ENCODE results near the gene EIF4G3. TPM values are rescaled to one million over a fixed set of nuclear protein-coding genes. Genes with fewer than 3 reads are reported as not detected.

The EIF4G3 gene
- total RNA-seq, 4 donors from 2014 or later: 48.6 to 73.6 (median 57.9) TPM

DNA sequence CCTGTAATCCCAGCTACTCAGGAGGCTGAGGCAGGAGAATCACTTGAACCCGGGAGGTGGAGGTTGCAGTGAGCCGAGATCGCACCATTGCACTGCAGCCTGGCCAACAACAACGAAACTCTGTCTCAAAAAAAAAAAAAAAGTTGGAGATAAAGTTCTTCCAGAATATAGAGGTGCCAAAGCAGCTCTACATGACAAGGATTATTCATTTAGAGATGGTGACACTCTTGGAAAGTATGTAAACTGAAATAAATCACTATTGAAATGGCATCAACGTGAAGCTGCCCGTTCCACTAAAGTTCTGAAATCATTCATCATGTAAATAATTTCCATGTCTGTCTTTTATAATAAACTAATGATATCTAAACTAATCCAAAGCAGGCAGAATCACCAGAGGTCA lies 14.9 kb downstream of the EIF4G3 start:
- 21 to 31% methylated on average over 2 of the region's 6 CpGs for WGBS, 2 donors (ENCODE audit: low coverage in 1 of 2)
- TF ChIP-seq, protein P1, sequence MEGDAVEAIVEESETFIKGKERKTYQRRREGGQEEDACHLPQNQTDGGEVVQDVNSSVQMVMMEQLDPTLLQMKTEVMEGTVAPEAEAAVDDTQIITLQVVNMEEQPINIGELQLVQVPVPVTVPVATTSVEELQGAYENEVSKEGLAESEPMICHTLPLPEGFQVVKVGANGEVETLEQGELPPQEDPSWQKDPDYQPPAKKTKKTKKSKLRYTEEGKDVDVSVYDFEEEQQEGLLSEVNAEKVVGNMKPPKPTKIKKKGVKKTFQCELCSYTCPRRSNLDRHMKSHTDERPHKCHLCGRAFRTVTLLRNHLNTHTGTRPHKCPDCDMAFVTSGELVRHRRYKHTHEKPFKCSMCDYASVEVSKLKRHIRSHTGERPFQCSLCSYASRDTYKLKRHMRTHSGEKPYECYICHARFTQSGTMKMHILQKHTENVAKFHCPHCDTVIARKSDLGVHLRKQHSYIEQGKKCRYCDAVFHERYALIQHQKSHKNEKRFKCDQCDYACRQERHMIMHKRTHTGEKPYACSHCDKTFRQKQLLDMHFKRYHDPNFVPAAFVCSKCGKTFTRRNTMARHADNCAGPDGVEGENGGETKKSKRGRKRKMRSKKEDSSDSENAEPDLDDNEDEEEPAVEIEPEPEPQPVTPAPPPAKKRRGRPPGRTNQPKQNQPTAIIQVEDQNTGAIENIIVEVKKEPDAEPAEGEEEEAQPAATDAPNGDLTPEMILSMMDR (IDR thresholded peaks at IDR 0.05): no peak
- TF ChIP-seq POLR2AphosphoS5 (IDR thresholded peaks at IDR 0.05) (no peak), EP300 (IDR thresholded peaks at IDR 0.05) (no peak), POLR2A (IDR thresholded peaks at IDR 0.05) (no peak)
- H3K4me3 ChIP-seq: no peak overlapping the region
- no peaks in the 10 kb centered on the region for H3K9me3 ChIP-seq
- peaks cover 0 to 25% of the 10 kb centered on the region in 2 donors for H3K36me3 ChIP-seq
- ATAC-seq: no peak
- no peak overlapping the region for H3K27ac ChIP-seq
- peaks cover 0 to 47% (median 5%) of the 10 kb centered on the region in 3 donors for H3K4me1 ChIP-seq
- H3K27me3 ChIP-seq: no peaks in the 10 kb centered on the region

DNA sequence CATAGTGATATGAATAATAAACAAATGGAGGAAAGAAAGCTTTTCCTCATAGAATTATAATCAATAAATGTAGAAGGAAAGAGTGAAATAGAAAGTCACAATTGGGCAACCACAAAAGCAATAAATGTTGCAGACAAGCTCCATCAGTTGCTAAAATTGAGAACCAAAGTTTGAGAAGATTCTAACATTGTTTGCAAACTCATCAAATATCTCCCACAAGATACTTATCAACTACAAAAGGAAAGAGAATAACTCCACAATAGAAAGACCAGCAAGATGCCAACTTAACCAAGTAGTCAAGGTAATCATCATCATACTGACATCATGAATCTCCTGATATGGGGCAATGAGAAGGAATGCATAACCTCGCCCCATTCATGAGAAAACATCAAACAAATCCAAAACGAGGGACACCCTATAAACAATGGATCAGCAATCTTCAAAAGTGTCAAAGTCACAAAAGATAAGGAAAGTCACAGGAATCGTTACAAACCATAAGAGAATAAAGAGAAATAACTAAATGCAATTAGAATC lies 16.4 kb downstream of the EIF4G3 start:
- Histone ChIP-seq H3K9me3 (no peaks in the 10 kb centered on the region), H3K36me3 (peaks cover 0 to 19% of the 10 kb centered on the region in 2 donors), H3K27me3 (no peaks in the 10 kb centered on the region), H3K4me1 (peaks cover 0 to 47% (median 5%) of the 10 kb centered on the region in 3 donors), H3K4me3 (no peak overlapping the region), H3K27ac (no peak overlapping the region)
- WGBS, 2 donors (ENCODE audit: low coverage in 1 of 2): 74 to 83% methylated on average over 1 to 3 of the region's 3 CpGs
- TF ChIP-seq, protein P1 (IDR thresholded peaks at IDR 0.05): no peak
- TF ChIP-seq EP300 (IDR thresholded peaks at IDR 0.05) (no peak), POLR2AphosphoS5 (IDR thresholded peaks at IDR 0.05) (no peak), POLR2A (IDR thresholded peaks at IDR 0.05) (no peak)
- no peak for ATAC-seq

DNA sequence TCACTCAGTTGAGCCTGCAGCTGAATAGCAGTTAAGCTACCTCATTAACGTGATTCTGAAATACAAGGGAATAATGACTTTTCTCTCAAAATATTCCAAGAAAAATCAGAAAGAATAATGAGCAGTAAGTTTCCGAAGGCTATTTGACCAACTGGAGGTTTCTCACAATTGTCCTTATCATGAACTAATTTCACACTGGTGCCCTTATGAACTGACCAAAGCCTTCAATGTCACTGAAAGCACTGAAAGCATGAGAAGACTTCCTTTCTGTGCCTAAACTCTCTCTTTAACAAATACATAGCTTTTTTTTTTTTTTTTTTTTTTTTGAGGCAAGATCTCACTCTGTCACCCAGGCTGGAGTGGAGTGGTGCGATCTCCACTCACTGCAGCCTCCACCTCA lies 18.8 kb downstream of the EIF4G3 start:
- no peak overlapping the region for H3K4me3 ChIP-seq
- TF ChIP-seq POLR2A (IDR thresholded peaks at IDR 0.05): no peak
- TF ChIP-seq EP300 (IDR thresholded peaks at IDR 0.05): no peak
- no peak for TF ChIP-seq POLR2AphosphoS5 (IDR thresholded peaks at IDR 0.05)
- TF ChIP-seq, protein P1 (IDR thresholded peaks at IDR 0.05): no peak
- 36 to 63% methylated on average over 2 to 3 of the region's 3 CpGs for WGBS, 2 donors (ENCODE audit: low coverage in 1 of 2)

DNA sequence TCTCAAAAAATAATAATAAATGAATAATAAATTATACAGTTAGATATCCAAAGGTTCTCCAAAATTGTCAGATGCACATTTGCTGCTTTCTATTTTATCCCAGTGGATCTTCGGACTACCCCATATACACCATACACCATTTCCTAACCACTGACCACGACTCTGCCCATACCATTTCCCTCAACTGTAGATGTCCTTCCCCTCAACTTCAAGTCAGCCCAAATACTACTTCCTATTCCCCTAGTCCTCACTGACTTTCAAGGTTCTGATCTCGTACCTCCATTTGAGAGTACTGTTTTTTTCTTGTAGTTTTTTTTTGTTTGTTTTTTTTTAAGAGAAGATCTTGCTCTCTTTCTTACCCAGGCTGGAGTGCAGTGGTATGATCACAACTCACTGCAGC lies 19.6 kb downstream of the EIF4G3 start:
- no peaks in the 10 kb centered on the region for H3K9me3 ChIP-seq
- H3K4me1 ChIP-seq: peaks cover 0 to 45% (median 0%) of the 10 kb centered on the region in 3 donors
- no peak for TF ChIP-seq EP300 (IDR thresholded peaks at IDR 0.05)
- no peak for TF ChIP-seq POLR2A (IDR thresholded peaks at IDR 0.05)
- no peak for TF ChIP-seq POLR2AphosphoS5 (IDR thresholded peaks at IDR 0.05)
- TF ChIP-seq, protein P1 (IDR thresholded peaks at IDR 0.05): no peak
- no peak overlapping the region for H3K4me3 ChIP-seq
- H3K27me3 ChIP-seq: no peaks in the 10 kb centered on the region
- H3K36me3 ChIP-seq: peaks cover 0 to 19% of the 10 kb centered on the region in 2 donors
- H3K27ac ChIP-seq: no peak overlapping the region
- ATAC-seq: no peak
- 88 to 96% methylated on average over 3 of the region's 3 CpGs for WGBS, 2 donors (ENCODE audit: low coverage in 1 of 2)

More for the DNA sequence above, 18.8 kb downstream of the EIF4G3 start:
- H3K27ac ChIP-seq: no peak overlapping the region
- H3K27me3 ChIP-seq: no peaks in the 10 kb centered on the region
- peaks cover 0 to 45% (median 1%) of the 10 kb centered on the region in 3 donors for H3K4me1 ChIP-seq
- H3K9me3 ChIP-seq: no peaks in the 10 kb centered on the region
- ATAC-seq: no peak
- H3K36me3 ChIP-seq: peaks cover 0 to 19% of the 10 kb centered on the region in 2 donors

DNA sequence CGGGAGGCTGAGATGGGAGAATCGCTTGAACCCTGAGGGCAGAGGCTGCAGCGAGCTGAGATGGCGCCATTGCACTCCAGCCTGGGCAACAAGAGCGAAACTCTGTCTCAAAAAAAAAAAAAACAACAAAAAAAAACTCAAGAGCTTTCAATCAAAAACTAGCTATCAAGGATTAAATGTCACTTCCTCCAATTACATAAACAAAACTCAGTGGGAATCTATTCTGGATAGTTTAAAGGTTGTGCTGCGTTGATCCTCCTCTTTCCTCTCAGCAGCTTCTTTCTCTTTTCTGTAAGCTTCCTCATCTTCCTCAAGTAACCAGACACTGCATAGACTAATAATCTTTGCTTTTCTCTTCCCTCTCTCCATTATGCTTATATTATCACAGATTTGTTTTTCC lies 20.7 kb downstream of the EIF4G3 start:
- ATAC-seq: no peak
- no peak for TF ChIP-seq EP300 (IDR thresholded peaks at IDR 0.05)
- no peak for TF ChIP-seq POLR2AphosphoS5 (IDR thresholded peaks at IDR 0.05)
- TF ChIP-seq, protein P1 (IDR thresholded peaks at IDR 0.05): no peak
- no peak for TF ChIP-seq POLR2A (IDR thresholded peaks at IDR 0.05)

More for the DNA sequence above, 20.7 kb downstream of the EIF4G3 start:
- Histone ChIP-seq H3K4me3 (no peak overlapping the region), H3K4me1 (peaks cover 0 to 48% (median 4%) of the 10 kb centered on the region in 3 donors), H3K27me3 (no peaks in the 10 kb centered on the region), H3K36me3 (peaks cover 0 to 14% of the 10 kb centered on the region in 2 donors), H3K27ac (no peak overlapping the region), H3K9me3 (no peaks in the 10 kb centered on the region)
- 50 to 83% methylated on average over 1 to 5 of the region's 6 CpGs for WGBS, 2 donors (ENCODE audit: low coverage in 1 of 2)

Data from gastroesophageal sphincter (tissue), 4 donors.